IMR-90 (cell line): Measurements from ENCODE around the gene SARNP.

ENCODE experiments used
- BHLHE40 ChIP-seq: fragments of 150-350 bp; IDR thresholded peaks from 2 replicates; pipeline ENCODE4 v1.6.1; 2016; ENCODE audit warnings: mild to moderate bottlenecking, low read depth, low read length
- CHD1 ChIP-seq: IDR thresholded peaks from 2 replicates; pipeline ENCODE4 v1.6.1; 2012; ENCODE audit warnings: low read depth, low read length, improper control_type of control experiment
- CTCF ChIP-seq: conservative IDR thresholded peaks from 2 replicates; pipeline ENCODE4 v1.5.1; 2012; ENCODE audit warnings: mild to moderate bottlenecking, low read depth, low read length, improper control_type of control experiment
- MAZ ChIP-seq: IDR thresholded peaks from 2 replicates; pipeline ENCODE4 v1.6.1; 2012; ENCODE audit warnings: low read depth, mild to moderate bottlenecking, low read length, improper control_type of control experiment, moderate library complexity, borderline replicate concordance

DNA sequence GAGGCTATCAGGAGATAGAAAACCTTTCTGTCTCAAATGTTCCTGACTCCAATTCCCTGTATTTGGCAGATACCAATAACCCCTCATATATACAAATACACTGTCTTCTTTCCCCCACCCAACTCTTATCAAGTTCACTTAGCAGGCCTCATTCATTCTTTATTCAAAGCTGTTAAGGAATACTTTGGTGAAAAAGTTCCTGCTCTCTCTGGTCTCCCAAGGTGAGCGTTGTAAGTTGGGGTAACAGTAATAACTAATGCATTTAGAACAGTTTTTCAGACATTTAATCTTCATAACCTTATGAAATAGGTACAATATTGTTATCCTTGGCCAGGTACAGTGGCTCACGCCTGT lies 78.5 kb downstream of the SARNP start:
- no peak for TF ChIP-seq BHLHE40
- no peak for TF ChIP-seq CHD1
- no peak for TF ChIP-seq CTCF
- no peak for TF ChIP-seq MAZ
